HG02973 (cell line): ENCODE measurements around the gene MAP2.

Source experiments
- ATAC-seq: cut with Tn5 transposase; IDR thresholded peaks from one replicate; pipeline ENCODE4 v1.9.1; 2021; ENCODE audit warnings: moderate library complexity; ENCODE audit not compliant: unreplicated experiment

The MAP2 gene

GRCh38 chr2:209423562-209424198, at the start of gene MAP2:
Gene MAP2 (plus strand): TSS chr2:209424047. CDS start chr2:209653171, 229,124 bp downstream.
- ATAC-seq = peak; percentile 98

DNA sequence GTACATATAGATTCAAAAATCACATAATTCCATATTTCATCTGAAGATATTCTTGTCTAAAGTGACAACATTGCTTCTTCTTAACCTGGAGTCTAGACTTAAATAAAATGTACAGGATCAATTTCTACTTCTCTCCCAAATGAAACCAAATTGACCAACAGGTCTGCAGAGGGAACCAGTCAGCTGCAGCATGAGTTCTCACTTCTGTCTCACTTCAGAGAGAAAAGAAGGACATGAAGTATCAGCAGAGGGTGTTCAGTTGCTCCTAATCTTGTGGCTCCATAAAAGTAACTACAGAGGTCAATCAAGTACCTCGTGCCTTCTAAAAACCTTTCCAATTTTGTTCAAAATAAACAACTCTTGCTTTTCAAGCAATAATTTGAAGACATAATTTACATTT, 47.2 kb upstream of the MAP2 start:
- ATAC-seq = no peak

DNA sequence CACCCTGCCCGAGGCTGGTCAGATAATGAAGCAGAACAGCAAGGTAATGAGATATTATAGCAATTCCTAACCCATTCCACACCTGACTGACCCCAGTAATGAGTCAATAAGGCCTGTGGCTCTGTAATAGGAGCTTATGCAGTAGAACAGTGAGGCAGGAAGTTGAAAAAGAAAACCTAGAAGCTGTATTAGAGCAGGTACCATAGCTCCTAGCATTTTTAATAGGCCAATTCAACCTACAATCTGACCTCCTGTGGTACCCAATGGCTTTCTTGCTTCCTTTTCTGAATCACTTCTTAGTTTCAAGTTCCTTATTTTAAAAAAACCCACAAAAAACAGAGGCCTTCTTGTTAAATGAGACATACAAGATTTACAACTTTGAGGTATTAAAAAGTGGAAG, 43.6 kb upstream of the MAP2 start:
- peak; percentile 99 for ATAC-seq

DNA sequence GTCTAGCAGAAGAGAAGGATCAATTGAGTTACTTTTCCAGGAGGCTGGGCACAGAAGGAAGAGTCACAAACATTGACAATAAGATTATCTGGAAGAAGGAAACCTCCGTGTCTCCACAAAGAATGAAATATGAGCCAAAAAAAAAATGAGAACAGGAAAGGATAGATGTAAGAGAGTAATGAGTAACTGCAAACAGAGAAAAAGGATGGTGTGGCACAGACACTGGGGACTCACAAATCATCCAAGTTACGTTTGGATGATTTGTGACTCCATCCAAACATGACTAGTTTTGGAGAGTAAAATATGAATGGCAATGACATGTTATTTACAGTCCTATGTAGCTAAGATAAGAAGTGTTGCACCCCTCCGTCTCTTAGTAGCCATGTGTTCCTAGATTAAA, 42.8 kb upstream of the MAP2 start:
- no peak for ATAC-seq

- ATAC-seq = no peak
These were observed 41.1 kb upstream of the MAP2 start for GRCh38 chr2:209382775-209383174.

DNA sequence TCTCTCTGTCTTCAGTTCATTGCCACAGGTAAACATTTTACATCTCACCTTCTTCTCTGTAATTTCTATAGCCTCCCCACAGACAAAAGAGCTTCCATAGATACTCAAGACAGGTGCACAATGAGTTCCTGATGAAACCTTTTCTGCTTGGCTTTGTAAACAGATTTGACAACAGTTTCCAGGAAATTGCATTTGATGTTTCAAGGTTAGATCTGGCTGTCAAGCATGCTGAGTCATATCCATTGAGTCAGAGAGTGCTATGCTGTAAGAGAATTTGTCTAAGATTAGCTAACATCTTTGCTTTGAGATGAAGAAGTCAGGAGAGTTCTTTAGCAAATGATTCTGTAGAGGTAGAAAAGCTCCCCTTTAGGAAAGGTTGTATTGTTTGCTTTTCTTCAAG, 40.6 kb upstream of the MAP2 start:
- no peak for ATAC-seq

GRCh38 chr2:209387389-209387788, 36.5 kb upstream of the MAP2 start:
- no peak for ATAC-seq

GRCh38 chr2:209388446-209389037, 35.3 kb upstream of the MAP2 start:
- no peak for ATAC-seq

DNA sequence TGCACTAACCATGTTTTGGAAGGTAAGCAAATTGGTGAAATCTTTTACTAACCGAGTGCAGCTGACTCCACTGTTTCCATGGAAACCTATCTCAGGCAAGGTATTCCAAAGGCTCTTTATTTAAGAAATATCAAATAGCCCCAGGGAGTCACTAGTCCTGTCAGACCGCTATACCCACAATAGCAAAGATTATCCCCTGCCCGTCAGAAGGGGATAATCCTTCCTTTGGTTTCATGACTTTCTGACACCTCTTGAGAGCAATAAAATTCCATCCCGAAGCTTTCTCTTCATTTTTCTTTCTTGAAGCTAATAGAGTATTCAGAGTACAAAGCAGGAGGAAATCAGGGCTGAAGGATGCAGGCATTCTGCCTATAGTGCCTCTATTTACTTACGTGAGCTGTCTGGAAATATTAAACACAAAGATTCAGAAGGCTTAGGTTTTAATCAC, 34.7 kb upstream of the MAP2 start:
- ATAC-seq = no peak

GRCh38 chr2:209390839-209391238, 33.0 kb upstream of the MAP2 start:
- no peak for ATAC-seq

GRCh38 chr2:209391776-209392401, 32.0 kb upstream of the MAP2 start:
- ATAC-seq = no peak

DNA sequence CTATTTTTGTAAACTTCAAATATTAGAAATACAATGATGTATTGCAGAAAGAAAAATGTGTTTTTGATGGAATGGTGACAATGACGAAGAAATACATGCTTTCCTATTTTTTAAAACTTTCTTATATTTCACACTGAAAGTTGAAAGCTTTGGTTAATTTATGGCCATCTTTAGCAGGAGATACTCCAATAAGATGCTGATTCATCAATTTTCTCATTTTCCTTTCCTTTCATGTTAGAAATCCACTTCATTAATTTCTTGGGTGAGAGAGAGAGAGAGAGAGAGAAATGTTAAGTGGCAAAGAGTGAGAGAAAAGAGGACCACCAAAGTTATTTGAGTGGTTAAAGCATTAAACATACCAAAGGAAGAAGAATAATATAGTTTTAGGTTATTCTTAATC, 28.6 kb upstream of the MAP2 start:
- ATAC-seq = no peak

DNA sequence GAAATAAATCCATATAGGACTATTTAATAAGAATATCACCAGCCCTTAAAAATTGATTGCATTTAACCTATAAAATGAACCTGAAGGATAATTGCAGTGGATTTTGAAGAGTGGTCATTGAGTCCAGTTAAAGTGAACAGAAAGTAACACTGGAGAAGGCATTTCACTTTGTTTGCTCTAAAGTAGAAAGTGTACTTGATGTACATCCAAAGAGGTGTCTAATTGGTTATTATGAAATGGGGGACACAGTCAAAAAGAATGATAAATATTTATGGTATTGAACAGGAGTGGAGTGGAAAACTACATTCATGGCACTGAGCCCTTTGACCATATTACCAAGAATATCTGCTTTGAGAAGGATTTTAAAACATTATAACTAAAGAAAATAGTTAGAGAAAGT, 28.2 kb upstream of the MAP2 start:
- no peak for ATAC-seq

DNA sequence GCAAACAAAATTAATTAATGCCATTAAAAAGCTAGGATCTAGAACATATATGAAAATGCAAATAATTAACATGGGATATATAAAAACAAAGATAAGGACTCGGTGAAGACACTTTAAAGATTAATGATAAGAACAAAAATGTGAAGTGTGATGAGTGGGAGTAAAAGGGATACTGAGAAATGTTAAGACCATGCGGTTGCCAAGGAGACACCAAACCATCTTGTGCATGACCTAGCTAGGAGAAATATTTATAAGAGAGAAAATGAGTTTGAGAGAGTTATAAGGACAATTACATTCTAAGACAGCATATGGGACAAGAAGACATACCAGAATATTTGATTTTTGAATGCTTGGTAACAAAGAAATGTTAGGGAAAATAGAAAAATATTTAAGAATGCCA, 25.4 kb upstream of the MAP2 start:
- no peak for ATAC-seq

DNA sequence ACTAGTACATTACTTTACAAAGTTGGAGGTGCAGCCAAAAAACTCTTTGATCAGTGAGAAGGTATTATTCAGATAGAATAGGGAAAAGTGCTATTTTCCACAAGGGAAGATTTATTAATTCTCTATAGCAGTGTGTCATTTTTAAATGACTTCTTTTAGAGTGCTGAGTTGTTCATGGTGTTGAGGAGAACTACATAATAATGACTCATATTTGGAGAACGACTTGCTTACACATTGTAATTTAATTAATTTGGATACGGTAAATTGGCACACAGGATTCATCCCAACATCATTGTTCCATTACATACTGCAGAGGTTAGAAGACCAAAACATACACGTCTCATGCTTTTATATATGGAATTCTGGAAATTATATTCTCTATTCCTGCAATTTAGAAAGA, 22.1 kb upstream of the MAP2 start:
- no peak for ATAC-seq

GRCh38 chr2:209411296-209411695, 12.6 kb upstream of the MAP2 start:
- no peak for ATAC-seq

DNA sequence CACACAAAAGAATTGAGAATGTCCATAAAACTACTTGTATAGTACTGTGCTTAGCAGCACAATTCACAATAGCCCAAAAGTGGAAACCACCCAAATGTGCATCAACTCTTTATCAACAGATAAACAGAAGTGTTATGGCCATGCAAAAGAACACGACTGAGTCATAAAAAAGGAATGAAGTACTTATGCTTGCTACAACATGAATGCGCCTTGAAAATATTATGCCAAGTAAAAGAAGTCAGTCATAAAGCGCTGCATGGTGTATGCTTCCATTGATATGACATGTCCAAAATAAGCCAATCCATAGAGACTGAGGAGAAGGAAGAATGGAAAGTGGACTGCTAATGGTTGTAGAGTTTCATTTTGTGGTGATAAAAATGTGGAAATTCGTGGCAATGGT, 12.1 kb upstream of the MAP2 start:
- ATAC-seq = no peak

- no peak for ATAC-seq
These were observed 10.4 kb upstream of the MAP2 start for GRCh38 chr2:209413311-209414014.

DNA sequence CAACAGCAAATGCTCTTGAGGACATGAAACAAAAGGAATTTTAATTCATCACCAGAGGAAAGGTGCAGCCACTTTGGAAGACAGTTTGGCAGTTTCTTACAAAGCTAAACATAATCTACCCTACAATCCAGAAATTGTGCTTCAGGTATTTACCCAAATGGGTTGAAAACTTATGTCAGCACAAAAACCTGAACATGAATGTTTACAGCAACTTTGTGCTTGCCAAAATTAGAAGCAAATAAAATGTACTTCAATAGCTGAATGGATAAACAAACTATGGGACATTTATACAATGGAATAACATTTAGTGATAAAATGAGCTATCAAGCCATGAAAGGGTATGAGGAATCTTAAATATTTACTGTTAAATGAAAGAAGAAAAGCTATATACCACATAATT, 6.9 kb upstream of the MAP2 start:
- no peak for ATAC-seq

DNA sequence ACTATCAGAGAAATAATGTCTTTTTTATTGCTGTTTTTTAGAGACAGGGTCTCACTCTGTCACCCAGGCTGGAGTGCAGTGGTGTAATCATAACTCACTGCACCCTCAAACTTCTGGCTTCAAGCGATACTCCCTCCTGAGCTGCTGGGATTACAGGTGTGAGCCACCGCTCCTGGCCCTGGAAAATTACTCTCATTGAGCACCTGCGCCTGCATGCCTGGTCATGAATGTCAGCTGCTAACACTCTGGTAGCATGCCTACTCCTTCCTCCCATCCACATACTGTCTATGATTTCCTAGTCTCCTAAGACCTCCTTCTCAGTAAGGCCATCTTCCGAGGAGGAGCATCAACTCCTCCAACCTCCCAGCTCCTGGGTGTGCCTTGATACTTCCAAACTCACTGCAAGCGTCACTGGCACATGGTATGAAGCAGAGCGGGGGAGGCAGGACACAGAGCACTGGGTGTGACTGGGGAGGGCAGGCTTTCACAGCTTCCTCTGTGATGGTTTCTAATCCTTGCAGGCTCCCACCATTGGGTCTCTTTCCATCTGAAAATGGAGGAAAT, 1.6 kb upstream of the MAP2 start:
- no peak for ATAC-seq

DNA sequence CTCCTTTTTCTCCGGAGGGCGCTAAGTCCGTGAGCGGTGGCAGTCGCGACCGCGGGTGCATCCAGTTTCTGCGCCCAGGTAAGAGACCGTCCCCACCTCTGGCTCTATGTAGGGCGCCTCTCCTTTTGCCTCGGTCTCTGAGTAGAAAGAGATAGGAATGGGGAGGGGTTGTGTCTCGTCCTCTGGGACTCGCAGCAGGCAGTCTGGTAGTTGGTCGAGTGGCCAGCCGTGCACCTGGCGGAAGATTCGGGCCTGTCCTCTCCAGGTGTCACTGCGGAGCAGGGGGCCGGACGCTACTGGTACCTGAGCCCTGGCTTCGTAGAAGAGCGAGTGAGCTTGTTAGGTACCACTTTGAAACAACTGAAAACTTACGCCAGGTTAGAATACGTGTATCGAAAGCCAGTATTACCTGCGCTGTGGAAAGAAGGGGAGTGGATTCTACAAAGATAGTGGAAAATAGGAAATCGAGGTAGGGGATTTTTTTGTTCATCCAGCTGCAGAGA, 403 bp downstream of the MAP2 start:
- ATAC-seq = peak; percentile 6
